Activated CD4-positive, CD25-positive, alpha-beta regulatory T cell treated with anti-CD3 and anti-CD28 coated beads, Interleukin-2, amount 50 U/mL, for 24 hours (primary cell): ENCODE results near the gene ITGA7.

Source experiments
- ATAC-seq, 2 donors: fragments of 150-1000 bp; cut with Tn5 transposase; one replicate each; pipeline ENCODE4 v1.10.0; 2021; ENCODE audit warnings: mild to moderate bottlenecking in 1 of 2, moderate library complexity in 1 of 2

The ITGA7 gene

DNA sequence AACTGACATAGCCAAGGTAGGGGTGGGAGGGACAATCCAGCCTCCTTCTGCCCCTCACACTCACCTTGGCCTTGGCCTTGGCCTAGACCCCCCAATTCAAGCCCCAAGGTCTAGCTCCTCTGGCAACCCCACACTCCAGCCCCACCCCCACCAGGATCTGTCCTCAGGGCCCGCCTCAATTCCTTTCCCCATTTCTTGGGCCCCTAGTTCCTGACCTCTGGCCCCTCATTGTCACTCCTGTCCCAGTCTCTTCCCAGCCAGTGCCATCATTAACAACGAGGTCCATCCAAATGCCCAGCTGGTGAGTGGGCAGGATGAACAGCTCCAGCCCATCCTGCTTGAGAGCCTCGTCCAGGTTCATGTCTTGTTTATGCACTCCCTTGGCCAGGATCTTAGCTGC, 28.4 kb upstream of the ITGA7 start:
- ATAC-seq = no peak

DNA sequence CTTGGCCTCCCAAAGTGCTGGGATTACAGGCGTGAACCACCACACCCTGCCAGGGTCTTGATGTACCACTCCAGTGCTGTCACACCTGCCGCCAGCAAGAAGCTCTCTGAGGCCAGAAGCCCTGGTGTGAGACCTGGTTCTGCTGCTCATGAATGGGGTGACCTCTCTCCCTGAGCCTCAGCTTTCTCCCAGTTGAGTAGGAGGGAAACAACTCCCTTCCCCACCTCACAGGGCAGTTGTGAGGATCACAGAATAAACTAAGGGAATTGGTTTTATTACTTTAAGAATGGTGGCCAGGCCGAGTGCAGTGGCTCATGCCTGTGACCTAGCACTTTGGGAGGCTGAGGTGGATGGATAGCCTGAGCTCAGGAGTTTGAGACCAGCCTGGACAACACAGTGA, 26.9 kb upstream of the ITGA7 start:
- ATAC-seq = no peak

DNA sequence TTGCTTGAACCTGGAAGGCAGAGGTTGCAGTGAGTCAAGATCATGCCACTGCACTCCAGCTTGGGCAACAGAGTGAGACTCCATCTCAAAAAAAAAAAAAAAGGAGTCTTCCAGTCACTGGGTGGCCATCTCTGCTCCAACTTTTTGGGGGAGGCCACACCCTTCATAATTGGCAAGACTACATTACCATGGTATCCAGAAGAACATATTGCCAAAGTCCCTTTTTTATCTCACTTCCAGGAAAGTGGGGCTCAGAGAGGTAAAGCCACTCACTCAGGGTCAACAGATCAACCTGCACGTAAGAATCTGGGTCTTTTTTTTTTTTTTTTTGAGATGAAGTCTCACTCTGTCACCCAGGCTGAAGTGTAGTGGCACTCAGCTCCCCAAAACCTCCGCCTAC, 26.2 kb upstream of the ITGA7 start:
- no peak for ATAC-seq

DNA sequence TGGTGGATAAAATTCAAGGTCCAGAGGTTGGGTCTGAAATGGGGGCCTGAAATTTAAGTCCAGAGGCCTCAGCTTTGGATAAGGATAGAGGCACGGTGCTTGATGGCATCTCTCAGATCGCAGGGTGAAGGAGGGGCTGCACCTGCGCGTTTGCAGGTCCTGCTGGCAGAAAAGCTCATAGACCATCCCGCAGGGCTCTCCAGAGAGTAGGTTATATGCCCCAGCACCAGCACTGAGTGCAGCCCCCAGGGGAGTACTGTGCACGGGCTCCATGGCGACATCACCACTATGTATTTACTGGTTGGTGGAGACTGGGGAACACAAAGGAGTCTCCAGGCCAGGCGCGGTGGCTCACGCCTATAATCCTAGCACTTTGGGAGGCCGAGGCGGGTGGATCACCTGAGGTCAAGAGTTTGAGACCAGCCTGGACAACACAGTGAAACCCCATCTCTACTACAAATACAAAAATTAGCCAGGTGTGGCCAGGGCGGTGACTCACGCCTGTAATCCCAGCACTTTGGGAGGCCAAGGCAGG, 25.4 kb upstream of the ITGA7 start:
- ATAC-seq = no peak

DNA sequence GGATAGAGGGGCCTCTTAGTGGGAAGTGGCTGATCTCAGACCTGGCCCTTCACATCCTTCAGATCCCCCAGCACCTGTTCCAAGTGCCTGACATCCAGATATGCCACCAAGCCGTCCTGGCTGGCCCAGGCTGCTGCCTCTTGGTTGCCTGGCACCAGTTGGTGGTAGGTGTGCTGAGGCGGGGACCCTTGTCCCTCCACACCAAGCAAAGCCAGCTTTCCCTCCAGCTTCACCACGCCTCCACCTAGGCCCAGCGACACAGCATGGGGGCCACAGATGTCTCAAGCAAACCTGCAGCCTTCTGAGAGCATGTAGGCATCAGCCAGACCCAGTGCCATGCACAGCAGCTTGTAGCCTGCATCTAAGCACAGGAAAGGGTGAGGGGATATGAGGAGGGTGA, 24.6 kb upstream of the ITGA7 start:
- ATAC-seq = no peak

DNA sequence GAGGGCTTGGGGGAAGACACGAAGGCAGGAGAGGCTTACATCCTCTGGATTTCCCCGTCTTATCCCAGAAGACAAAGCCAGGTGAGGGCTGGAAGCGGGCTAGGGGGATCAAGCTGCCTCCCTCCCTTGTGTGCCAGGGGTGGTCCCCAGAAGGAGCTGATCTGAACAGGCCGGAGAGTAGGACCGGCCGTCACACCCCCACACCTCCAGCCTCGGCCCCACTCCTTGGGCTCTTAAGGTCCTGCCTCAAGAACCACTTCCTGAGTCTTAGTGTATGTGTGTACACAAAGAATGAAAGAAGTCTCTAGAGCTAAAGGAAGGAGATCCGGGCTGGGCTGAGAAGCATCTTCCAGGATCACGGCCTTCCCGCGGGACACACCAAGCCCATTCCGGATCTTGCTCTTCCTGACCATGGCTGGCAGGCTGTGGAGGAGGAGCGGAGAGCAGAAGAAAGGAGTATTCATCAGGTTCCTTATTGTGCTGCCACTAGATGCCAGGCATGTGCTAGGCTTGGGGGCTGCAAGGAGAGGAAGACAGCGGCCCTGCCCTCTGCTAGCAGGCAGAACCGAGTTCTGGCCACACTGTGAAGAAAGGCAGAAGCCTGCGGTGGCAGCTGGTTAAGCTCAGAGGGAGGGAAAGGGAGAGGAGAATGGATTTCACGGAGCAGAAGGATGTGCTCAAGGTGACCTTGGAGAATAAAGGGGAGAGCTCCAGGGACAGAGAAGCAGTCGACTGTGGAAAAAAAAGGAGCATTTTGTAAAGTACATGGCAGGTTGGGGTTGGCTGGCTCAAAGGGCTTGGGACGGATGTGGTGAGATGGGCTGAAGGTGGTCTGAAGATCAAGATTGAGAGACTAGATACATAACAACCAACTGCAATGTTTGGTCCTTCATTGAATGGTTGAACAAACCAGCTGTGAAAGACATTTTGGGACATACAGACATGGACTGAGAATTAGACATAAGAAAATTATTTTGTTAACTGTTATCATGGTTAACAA, 22.4 kb upstream of the ITGA7 start:
- peak; percentile 11 to 21 for ATAC-seq

DNA sequence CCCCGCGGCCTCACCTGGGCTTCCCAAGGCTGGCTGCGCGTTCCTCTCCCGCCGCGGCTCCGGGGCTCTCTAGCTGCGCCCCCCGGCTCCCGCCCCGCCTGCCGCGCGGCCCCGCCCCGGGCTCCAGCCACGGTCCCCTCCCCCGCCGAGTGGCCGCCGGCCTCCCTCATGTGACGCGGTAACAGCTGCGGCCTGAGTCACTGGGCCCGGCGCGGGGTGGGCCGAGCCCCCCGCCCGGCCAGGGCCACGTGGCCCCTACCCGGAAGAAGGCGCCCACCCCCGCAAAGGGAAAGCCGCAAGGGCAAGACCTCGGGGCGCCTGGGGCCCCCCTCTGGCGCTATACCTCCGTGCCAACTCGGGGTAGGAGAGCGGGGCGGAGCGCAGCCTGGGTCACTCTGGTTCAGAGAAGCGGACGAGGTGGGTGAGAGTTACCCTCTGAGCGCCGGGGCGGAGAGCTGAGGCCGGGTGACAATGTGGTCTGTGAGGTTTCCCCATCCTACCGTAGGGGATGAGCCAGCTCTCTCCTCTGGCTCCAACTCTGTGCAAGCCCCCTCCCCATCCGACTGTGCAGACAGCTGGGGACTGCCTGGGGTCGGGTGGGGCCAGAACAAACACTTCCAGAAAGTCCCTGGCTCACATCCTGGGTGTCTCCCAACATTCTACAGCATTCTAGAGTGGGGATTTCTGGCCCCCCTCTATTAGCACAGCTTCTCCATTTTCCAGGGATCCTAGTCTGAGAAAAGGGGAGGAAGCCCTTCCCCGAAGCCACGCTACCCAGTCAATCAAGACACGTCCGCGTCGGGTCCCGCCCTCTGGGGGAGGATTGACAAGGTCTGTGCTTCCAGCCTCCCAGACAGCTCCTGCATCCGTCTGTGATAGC, 21.5 kb upstream of the ITGA7 start, which contains the start of gene CD63:
Gene CD63 (minus strand): TSS at position 71 of the 880 bp plus-strand sequence. CDS start 668 bp downstream, outside the sequence.
- peak; percentile 74 to 75 for ATAC-seq

DNA sequence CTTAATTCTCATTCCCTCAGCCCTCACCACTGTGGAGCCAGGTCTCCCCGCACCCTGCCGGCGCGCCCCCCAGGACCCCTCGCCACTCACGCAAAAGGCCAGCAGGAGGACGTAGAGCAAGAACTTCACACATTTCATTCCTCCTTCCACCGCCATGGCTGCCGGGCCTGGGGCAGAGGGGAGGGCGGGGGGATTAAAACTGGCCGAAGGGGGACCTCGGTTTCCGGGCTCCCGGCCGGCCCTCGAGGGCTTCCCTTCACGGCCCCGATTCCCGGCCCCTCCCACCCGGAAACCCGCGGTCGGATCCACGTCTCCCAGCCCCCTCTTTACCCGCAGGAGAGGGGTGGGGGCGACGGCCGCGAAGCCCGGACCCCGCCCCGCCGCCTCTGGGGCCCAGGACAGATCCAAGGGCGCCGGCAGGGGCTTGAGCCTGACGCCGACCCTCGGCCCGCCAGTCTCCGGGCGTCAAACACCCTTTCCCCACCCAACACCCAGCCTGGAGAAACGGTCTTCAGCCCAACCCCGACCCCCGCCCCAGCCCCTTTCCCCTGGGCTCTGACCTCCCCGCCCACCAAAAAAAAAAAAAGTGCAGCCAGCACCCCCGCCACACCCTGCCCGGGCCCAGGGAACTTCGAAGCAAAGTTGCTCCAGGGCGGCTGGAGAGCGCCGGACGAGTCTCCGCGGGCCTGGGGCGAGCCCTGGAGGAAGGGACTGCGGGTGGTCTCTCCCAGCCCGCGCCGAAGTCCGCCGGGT, 20.7 kb upstream of the ITGA7 start:
- peak; percentile 0 to 2 for ATAC-seq

DNA sequence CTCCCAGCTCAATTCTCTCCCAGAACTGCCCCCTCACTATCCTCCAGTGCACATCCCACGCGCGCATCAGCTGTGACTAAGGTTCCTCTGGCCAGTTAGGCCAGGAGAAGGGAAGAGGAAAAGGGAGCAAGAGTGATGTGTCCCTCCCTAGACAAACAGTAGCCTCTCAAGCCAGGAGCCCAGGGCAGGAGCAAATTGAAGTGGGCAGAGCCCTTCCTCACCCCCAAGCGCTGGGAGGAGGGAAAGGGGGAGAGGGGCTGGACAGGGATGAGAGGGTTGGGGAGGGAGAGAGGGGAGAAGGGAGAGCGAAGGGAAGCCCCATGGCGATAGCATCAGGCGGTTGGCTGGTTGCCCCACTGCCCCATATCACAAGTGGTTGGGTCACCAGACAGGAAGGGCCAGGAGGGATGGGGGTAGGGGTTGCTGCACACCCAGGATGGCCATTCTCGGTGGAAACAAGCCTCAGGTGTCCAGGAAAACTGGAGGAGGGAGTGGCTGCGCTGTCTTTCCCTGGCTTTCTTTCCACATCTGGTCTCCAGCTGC, 20.0 kb upstream of the ITGA7 start:
- no peak for ATAC-seq

DNA sequence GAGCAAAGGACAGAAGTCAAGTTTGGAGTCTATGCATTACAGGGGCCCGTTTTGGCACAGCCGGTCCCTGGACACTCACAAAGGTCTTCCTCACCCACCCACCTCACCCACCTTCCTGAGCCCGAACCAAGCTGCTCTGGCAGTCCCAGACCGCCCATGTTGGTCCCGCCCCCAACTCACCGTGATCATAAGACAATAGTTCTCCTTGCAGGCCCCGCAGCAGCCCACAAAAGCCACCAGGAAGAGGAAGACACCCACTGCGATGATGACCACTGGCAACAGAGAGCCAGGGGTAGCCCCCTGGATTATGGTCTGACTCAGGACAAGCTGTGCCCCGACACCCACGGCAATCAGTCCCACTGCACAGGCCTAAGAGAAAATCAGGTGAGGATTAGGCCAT, 19.3 kb upstream of the ITGA7 start:
- ATAC-seq = no peak

DNA sequence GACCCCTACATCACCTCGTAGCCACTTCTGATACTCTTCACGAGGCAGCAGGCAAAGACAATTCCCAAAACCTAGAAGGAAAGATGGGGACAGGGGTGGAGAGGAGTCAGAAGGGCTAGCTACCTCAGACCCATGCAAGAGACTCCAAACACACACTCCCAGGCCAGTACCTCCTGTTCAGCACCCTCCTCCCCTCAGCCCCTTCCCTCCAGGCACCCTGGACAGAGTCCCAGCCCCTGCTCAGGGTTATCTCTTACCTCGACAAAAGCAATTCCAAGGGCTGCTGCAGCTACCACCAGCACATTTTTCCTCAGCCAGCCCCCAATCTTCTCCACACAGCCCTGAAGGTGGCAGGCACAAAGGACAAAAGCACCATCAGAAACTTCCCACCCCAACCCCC, 17.9 kb upstream of the ITGA7 start:
- ATAC-seq = no peak

DNA sequence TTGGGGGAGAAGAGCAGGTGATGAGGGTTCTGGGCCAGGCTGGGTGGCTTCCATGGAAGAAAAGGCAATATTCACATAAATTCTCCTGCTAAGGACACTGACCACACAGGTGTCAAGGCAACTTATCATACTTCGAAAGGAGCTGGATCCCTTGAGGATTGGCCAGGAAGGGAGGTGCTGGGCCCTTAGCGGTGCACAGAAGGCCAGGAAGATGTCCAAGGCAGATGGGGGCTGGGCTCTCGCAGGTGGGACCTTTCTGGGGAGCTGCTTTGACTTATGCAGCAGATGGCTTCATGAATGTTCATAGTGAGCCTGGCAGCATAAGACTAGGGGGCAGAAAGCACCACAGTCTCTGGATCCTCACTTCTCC, 17.2 kb upstream of the ITGA7 start:
- no peak for ATAC-seq

DNA sequence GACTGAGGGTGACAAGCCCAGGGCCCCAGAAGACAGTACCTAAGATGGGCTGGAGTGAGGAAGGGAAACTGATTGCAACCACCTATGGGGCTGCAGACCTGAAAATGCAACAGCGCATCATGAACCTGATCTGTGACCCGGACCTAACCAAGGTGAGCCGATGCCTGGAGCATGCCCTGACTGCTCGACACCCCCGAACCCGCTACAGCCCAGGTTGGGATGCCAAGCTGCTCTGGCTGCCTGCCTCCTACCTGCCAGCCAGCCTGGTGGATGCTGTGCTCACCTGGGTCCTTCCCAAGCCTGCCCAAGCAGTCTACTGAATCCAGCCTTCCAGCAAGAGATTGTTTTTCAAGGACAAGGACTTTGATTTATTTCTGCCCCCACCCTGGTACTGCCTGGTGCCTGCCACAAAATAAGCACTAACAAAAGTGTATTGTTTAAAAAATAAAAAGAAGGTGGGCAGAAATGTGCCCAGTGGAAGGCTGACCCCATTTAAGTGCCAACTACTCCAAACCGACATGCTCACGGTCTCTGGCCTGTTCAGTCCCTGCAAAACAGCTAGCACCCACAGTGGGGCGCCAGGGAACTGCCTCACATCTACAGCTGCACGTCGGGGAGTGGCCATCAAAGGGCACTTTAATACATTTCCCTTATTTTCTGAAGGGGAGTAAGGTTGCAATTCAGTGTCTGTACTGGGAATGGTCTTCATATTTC, 16.7 kb upstream of the ITGA7 start:
- peak in 1 of 2 donors; percentile 21 for ATAC-seq

DNA sequence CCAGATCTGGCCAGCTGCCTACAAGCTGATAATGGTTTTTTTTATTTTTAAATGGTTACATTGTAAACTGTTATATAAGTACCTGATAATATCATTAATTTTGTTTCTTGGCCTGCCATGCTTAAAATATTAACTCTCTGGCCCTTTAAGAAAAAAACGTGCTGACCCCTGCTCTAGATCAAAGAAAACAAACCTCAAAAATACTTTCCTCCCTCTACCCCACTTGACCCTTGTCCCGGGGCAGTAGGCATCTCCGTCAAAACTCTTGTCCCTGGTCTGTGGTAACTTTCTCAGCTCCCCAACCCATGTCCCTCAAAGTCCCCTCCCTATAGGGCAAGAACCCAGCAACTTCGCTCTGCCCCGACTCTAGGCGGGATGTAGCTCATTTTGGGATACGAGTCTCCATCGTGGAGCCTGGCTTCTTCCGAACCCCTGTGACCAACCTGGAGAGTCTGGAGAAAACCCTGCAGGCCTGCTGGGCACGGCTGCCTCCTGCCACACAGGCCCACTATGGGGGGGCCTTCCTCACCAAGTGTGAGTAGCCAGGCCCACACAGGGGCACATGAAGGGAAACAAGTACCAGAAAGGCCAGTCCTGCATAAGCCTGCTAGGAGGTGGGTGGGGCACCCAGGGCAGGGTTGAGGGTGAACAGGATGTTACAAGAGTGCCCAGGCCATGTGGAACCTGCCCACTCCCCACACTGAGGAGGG, 16.0 kb upstream of the ITGA7 start:
- no peak for ATAC-seq

DNA sequence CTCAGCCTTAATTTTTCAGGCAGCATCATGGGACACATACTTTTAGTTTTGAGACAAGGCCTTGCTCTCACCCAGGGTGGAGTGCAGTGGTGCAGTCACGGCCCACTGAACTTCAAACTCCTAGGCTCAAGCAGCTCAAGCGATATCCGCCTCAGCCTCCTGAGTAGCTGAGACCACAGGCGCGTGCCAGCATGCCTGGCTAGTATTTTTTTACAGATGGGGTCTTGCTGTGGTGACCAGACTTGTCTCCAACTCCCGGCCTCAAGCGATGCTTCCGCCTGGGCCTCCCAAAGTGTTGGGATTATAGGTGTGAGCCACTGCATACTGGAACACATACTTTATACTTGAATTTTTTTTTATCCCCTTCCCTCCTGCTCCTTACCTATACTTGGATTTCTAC, 15.2 kb upstream of the ITGA7 start:
- ATAC-seq = no peak

DNA sequence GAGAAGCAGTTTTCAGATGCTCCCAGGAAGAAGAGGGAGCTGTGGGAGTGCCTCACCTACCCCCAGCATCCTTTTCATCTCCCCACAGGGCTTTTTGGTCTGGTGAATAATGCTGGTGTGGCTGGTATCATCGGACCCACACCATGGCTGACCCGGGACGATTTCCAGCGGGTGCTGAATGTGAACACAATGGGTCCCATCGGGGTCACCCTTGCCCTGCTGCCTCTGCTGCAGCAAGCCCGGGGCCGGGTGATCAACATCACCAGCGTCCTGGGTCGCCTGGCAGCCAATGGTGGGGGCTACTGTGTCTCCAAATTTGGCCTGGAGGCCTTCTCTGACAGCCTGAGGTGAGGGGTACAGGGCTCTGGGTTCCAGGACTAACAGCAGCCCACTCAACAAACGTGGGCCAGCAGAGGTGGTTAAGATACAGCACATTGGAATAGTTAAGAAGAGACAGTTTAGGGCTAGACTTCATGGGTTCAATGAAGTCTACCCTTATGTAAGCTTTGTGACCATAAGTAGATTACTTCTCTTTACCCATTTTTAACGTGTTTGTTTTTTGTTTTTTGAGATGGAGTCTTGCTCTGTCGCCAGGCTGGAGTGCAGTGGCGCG, 14.0 kb upstream of the ITGA7 start:
- ATAC-seq = no peak

DNA sequence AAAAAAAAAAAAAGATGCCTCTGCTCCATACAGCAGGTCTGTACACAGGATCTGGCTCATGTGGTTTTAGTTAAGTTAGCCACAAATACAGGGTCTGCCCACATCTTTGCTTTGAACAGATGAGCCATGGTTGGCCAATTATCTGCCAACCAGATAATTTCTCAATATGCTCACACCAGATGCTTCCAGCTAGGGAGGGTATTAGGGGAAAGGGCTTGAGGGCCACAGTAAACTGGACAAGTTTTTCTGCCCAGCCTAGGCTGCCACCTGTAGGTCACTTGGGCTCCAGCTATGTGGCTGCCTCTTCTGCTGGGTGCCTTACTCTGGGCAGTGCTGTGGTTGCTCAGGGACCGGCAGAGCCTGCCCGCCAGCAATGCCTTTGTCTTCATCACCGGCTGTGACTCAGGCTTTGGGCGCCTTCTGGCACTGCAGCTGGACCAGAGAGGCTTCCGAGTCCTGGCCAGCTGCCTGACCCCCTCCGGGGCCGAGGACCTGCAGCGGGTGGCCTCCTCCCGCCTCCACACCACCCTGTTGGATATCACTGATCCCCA, 13.3 kb upstream of the ITGA7 start:
- no peak for ATAC-seq

DNA sequence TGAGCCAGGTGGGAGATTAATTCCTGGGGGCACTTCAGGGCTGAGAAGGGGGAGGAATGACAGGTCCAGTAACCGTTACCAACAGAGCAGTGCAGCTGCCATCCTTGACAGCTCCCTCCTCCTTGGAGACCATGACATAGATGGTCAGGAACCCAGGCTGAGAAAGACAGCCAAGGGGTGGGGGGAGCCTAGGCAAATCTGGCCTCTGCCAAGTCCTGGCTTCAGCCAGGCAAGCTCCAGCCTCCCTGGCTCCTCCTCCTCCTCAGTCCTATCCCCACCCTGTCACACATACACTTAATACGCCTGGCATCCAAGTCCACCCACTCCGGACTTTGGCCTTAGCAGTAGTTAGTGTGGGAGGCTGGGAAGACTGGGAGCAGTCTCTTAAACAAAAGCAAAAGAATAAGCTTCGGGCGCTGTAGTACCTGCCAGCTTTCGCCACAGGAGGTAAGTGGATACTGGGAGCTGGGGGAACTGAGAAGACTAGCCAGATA, 12.4 kb upstream of the ITGA7 start, which contains the start of gene RDH5:
Gene RDH5 (plus strand): TSS at position 323 of the 494 bp plus-strand sequence. CDS start 792 bp downstream, outside the sequence.
- ATAC-seq = no peak

DNA sequence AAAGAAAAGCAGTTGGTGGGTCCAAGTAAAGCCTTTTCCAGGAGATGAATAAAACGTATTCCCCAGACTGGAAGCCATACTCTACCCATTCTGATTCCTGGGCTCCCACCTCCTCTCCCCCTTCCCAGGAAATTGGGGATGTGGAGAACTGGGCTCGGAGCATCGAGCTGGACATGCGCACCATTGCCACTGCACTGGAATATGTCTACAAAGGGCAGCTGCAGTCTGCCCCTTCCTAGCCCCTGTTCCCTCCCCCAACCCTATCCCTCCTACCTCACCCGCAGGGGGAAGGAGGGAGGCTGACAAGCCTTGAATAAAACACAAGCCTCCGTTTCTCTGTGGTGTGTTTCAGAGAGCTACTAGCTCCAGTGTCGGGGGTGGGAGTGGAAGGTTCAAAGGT, 11.7 kb upstream of the ITGA7 start:
- no peak for ATAC-seq
